Measurements from ENCODE around the gene ANKRD33B. TPM values are rescaled to one million over a fixed set of nuclear protein-coding genes. Genes with fewer than 3 reads are reported as not detected.

The ANKRD33B gene
- total RNA-seq, 1 experiment from 2014 or later, result 10.9 TPM

DNA sequence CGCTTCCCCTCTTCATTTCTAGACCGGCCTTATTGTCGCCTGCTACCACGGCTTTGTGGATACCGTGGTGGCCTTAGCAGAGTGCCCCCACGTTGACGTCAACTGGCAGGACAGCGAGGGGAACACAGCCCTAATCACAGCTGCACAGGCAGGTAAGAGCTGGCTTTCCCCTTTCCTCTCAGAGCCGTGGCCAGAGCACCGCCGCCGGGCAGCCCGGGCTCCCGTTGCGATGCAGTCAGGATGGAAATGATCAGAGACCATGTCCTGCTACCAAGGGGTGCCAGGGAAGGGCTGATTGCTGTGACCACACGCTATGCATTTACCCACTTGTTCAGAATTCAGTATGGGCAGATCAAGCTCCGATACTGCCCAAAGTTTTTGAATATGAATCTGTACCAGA, 54.4 kb downstream of the ANKRD33B start (continued):
- TF ChIP-seq SP1 (IDR thresholded peaks at IDR 0.05; ENCODE audit: low read depth) (no peak), SRF (IDR thresholded peaks at IDR 0.05; ENCODE audit: low read depth) (no peak)

DNA sequence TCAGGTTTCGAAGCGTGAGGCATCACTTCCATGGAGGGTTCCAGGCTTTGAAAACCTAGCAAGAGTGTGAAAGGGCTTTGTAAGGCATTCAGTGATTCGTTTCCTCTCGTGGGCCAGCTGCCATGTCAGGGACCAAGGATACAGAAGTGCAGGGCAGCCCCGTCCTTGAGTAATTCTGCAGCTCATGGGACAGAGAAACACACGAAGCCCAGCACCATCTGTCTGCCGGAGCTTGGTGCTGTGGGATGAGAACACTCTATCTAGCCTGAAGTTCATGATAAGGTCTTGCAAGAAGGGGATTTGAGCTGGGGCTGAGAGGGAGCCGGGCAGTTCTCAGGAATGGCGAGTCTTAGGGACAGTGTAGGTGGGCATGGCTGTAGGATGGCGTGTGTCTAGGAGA, 55.8 kb downstream of the ANKRD33B start:
- CTCF ChIA-PET, result interaction anchor here (1.5 kb wide), 1 partner anchor 8 kb away, joined by 6 read pairs; no protein-coding TSS in a partner anchor
- Histone ChIP-seq H4K20me1 (ENCODE audit: insufficient read depth) (no peaks in the 10 kb centered on the region), H3K27me3 (ENCODE audit: insufficient read depth, low read length) (no peaks in the 10 kb centered on the region), H3K9me3 (ENCODE audit: control insufficient read depth in 1 of 2, insufficient read depth in 1 of 2, low read depth in 1 of 2, low read length in 2 of 2) (no peaks in the 10 kb centered on the region), H3K79me2 (ENCODE audit: insufficient read depth, low read length) (peaks cover 7% of the 10 kb centered on the region; the same call in 1 of the 2 replicates), H3K4me1 (ENCODE audit: control insufficient read depth in 1 of 2, insufficient read depth in 2 of 2, low read length in 2 of 2) (peaks cover 5 to 12% of the 10 kb centered on the region in 2 experiments; a peak in 1 of 4 replicates), H3K36me3 (ENCODE audit: control insufficient read depth in 1 of 2, insufficient read depth in 2 of 2, low read length in 2 of 2) (0 out of 4 replicates have a peak, but pooled peaks cover 0 to 4% of the 10 kb centered on the region in 2 experiments), H3K4me3 (replicated peaks in 1 of 2; ENCODE audit: low read depth in 1 of 2, low read length in 2 of 2) (no peak overlapping the region), H3K9ac (ENCODE audit: low read length) (no peak overlapping the region), H3K27ac (ENCODE audit: low read depth, low read length) (no peak overlapping the region), H2AFZ (ENCODE audit: low read depth, low read length, poor library complexity, severe bottlenecking) (no peak overlapping the region), H3K9me2 (ENCODE audit: insufficient read depth) (no peaks in the 10 kb centered on the region), H3K4me2 (ENCODE audit: low read length) (no peak overlapping the region)
- DNase-seq (ENCODE audit: low read depth, low spot score), result no peak
- ATAC-seq, result no peak
- no peak for TF ChIP-seq POLR2AphosphoS5 (IDR thresholded peaks at IDR 0.05; ENCODE audit: low read depth, low read length)
- no peak for TF ChIP-seq EZH2phosphoT487 (IDR thresholded peaks at IDR 0.05; ENCODE audit: borderline replicate concordance)
- TF ChIP-seq JUND (IDR thresholded peaks at IDR 0.05), result no peak
- TF ChIP-seq SIN3A (IDR thresholded peaks at IDR 0.05; ENCODE audit: low read depth), result no peak
- TF ChIP-seq ZFX (IDR thresholded peaks at IDR 0.05), result no peak
- no peak for TF ChIP-seq CEBPB (IDR thresholded peaks at IDR 0.05; ENCODE audit: low read depth)
- TF ChIP-seq TCF7L2 (IDR thresholded peaks at IDR 0.05; ENCODE audit: borderline replicate concordance, extremely low read depth, insufficient read depth, insufficient read length), result no peak
- no peak for TF ChIP-seq ELF1 (IDR thresholded peaks at IDR 0.05; ENCODE audit: borderline replicate concordance, low read depth)
- no peak for TF ChIP-seq SRF (IDR thresholded peaks at IDR 0.05; ENCODE audit: low read depth)
- TF ChIP-seq FOSL1 (IDR thresholded peaks at IDR 0.05; ENCODE audit: low read depth), result no peak
- no peak for TF ChIP-seq EGR1 (IDR thresholded peaks at IDR 0.05; ENCODE audit: low read depth)
- TF ChIP-seq, protein P1, sequence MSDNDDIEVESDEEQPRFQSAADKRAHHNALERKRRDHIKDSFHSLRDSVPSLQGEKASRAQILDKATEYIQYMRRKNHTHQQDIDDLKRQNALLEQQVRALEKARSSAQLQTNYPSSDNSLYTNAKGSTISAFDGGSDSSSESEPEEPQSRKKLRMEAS (IDR thresholded peaks at IDR 0.05), result no peak
- TF ChIP-seq, protein P2, sequence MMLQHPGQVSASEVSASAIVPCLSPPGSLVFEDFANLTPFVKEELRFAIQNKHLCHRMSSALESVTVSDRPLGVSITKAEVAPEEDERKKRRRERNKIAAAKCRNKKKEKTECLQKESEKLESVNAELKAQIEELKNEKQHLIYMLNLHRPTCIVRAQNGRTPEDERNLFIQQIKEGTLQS (IDR thresholded peaks at IDR 0.05), result no peak
- no peak for TF ChIP-seq RAD21 (IDR thresholded peaks at IDR 0.05; ENCODE audit: low read depth)
- TF ChIP-seq YY1 (IDR thresholded peaks at IDR 0.05; ENCODE audit: extremely low read depth, insufficient replicate concordance, low read depth, low read length), result no peak
- TF ChIP-seq, protein P3, sequence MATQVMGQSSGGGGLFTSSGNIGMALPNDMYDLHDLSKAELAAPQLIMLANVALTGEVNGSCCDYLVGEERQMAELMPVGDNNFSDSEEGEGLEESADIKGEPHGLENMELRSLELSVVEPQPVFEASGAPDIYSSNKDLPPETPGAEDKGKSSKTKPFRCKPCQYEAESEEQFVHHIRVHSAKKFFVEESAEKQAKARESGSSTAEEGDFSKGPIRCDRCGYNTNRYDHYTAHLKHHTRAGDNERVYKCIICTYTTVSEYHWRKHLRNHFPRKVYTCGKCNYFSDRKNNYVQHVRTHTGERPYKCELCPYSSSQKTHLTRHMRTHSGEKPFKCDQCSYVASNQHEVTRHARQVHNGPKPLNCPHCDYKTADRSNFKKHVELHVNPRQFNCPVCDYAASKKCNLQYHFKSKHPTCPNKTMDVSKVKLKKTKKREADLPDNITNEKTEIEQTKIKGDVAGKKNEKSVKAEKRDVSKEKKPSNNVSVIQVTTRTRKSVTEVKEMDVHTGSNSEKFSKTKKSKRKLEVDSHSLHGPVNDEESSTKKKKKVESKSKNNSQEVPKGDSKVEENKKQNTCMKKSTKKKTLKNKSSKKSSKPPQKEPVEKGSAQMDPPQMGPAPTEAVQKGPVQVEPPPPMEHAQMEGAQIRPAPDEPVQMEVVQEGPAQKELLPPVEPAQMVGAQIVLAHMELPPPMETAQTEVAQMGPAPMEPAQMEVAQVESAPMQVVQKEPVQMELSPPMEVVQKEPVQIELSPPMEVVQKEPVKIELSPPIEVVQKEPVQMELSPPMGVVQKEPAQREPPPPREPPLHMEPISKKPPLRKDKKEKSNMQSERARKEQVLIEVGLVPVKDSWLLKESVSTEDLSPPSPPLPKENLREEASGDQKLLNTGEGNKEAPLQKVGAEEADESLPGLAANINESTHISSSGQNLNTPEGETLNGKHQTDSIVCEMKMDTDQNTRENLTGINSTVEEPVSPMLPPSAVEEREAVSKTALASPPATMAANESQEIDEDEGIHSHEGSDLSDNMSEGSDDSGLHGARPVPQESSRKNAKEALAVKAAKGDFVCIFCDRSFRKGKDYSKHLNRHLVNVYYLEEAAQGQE (IDR thresholded peaks at IDR 0.05; ENCODE audit: low read depth), result no peak
- TF ChIP-seq POLR2A (IDR thresholded peaks at IDR 0.05; ENCODE audit: borderline replicate concordance, extremely low read depth, insufficient read depth, insufficient read length), result no peak
- no peak for TF ChIP-seq SP1 (IDR thresholded peaks at IDR 0.05; ENCODE audit: low read depth)
- no peak for TF ChIP-seq ZNF274 (IDR thresholded peaks at IDR 0.05; ENCODE audit: low read depth, low read length)
- TF ChIP-seq, protein P4, sequence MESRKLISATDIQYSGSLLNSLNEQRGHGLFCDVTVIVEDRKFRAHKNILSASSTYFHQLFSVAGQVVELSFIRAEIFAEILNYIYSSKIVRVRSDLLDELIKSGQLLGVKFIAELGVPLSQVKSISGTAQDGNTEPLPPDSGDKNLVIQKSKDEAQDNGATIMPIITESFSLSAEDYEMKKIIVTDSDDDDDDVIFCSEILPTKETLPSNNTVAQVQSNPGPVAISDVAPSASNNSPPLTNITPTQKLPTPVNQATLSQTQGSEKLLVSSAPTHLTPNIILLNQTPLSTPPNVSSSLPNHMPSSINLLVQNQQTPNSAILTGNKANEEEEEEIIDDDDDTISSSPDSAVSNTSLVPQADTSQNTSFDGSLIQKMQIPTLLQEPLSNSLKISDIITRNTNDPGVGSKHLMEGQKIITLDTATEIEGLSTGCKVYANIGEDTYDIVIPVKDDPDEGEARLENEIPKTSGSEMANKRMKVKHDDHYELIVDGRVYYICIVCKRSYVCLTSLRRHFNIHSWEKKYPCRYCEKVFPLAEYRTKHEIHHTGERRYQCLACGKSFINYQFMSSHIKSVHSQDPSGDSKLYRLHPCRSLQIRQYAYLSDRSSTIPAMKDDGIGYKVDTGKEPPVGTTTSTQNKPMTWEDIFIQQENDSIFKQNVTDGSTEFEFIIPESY (IDR thresholded peaks at IDR 0.05; ENCODE audit: extremely low read depth, insufficient replicate concordance, low read length), result no peak
- RAD21 ChIA-PET (ENCODE audit: low non-redundant PET in 1 of 2, low total read pairs in 2 of 2, uncharacterized antibody in 2 of 2, unreplicated experiment in 2 of 2), result no interaction called here
- BruUV-seq (replicated peaks), result TSS peak; percentile 29
- intact Hi-C loops (cut with micrococcal nuclease), result no loop called here
- POLR2A ChIA-PET, result no interaction called here

Data from HCT116 (cell line).